GM19023 (cell line): ENCODE results near the gene CCNJL.

Source experiments
- ATAC-seq: cut with Tn5 transposase; IDR thresholded peaks from one replicate; pipeline ENCODE4 v1.9.1; 2021; ENCODE audit warnings: mild to moderate bottlenecking, moderate library complexity; ENCODE audit not compliant: unreplicated experiment

CCNJL gene

GRCh38 chr5:160231783-160232342 lies 80.5 kb downstream of the CCNJL start:
- ATAC-seq = peak; percentile 43

- peak; percentile 52 for ATAC-seq
These were observed 81.5 kb downstream of the CCNJL start for GRCh38 chr5:160230686-160231527.

- ATAC-seq = no peak
These were observed 83.1 kb downstream of the CCNJL start, which contains the start of gene FABP6 for GRCh38 chr5:160229190-160229742. Gene FABP6, plus strand, starts transcription at chr5:160229506. Its CDS starts 52 bp downstream, at chr5:160229558.

GRCh38 chr5:160227012-160227411 lies 85.4 kb downstream of the CCNJL start:
- ATAC-seq = no peak

- no peak for ATAC-seq
These were observed 91.3 kb downstream of the CCNJL start for GRCh38 chr5:160221082-160221481.

GRCh38 chr5:160219356-160219755 lies 93.0 kb downstream of the CCNJL start:
- ATAC-seq = no peak

GRCh38 chr5:160213537-160213936 lies 98.8 kb downstream of the CCNJL start:
- no peak for ATAC-seq

- ATAC-seq = no peak
These were observed 101.0 kb downstream of the CCNJL start for GRCh38 chr5:160211352-160211751.

GRCh38 chr5:160210606-160211005 lies 101.8 kb downstream of the CCNJL start:
- no peak for ATAC-seq

GRCh38 chr5:160209917-160210316 lies 102.4 kb downstream of the CCNJL start:
- ATAC-seq = no peak

- ATAC-seq = no peak
These were observed 105.3 kb downstream of the CCNJL start for GRCh38 chr5:160207061-160207460.
